ENCODE data around the gene XK.

DNA sequence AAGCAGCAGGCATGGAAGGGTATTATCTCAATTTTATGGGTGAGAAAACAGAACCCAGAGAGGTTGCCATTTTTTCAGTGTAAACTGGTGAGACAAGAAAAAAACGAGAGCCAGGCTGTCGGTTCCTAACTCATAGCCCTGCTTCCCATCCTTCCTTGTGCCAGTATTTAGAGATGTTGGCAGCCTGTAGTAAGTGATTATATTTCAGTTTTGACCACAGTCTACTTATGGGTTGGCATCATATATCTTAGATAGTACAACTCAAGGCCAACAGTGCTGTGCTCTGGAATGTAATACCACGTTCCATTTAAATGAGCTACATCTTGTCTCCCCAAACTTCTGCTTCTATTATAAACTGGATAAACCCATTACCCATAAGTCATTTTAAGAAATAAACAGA, 40.8 kb downstream of the XK start:
- TF ChIP-seq, protein P1, sequence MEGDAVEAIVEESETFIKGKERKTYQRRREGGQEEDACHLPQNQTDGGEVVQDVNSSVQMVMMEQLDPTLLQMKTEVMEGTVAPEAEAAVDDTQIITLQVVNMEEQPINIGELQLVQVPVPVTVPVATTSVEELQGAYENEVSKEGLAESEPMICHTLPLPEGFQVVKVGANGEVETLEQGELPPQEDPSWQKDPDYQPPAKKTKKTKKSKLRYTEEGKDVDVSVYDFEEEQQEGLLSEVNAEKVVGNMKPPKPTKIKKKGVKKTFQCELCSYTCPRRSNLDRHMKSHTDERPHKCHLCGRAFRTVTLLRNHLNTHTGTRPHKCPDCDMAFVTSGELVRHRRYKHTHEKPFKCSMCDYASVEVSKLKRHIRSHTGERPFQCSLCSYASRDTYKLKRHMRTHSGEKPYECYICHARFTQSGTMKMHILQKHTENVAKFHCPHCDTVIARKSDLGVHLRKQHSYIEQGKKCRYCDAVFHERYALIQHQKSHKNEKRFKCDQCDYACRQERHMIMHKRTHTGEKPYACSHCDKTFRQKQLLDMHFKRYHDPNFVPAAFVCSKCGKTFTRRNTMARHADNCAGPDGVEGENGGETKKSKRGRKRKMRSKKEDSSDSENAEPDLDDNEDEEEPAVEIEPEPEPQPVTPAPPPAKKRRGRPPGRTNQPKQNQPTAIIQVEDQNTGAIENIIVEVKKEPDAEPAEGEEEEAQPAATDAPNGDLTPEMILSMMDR (IDR thresholded peaks at IDR 0.05 in 2 of 3, conservative IDR thresholded peaks at IDR 0.05 in 1 of 3; ENCODE audit: control insufficient read depth in 2 of 3, extremely low read depth in 1 of 3, insufficient read depth in 1 of 3, low read depth in 3 of 3, low read length in 3 of 3), result no peak
- TF ChIP-seq RAD21 (IDR thresholded peaks at IDR 0.05; ENCODE audit: insufficient read depth, low read depth, low read length) (no peak), EZH2 (IDR thresholded peaks at IDR 0.05; ENCODE audit: borderline replicate concordance, control insufficient read depth, low read depth, low read length) (no peak), POLR2AphosphoS5 (IDR thresholded peaks at IDR 0.05; ENCODE audit: low read length) (no peak), PAX5 (IDR thresholded peaks at IDR 0.05; ENCODE audit: borderline replicate concordance, low read depth, low read length) (no peak)
